ENCODE results near the gene HIPK3.
"Not testable (repeated sequence)": the region's sequence is repeated elsewhere in the genome, so short reads cannot be mapped to it uniquely, and the experiment has no call there.

Gene HIPK3

GRCh38 chr11:33366918-33367317, 109.7 kb downstream of the HIPK3 start:
- no peak for DNase-seq

DNA sequence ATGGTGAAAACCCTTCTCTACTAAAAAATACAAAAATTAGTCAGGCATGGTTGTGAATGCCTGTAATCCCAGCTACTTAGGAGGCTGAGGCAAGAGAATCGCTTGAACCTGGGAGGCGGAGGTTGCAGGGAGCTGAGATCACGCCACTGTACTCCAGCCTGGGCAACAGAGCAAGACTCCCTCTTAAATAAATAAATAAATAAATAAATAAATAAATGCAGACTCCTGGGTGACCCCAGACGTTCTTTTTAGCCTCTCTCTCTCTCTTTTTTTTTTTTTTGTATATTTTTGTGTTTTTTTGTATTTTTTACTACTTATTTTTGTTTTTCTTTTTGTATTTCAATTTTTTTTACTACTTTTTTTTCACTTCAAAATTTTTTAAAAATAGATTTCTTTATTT, 111.3 kb downstream of the HIPK3 start:
- not testable (repeated sequence) for DNase-seq

- no peak for DNase-seq
Observed at GRCh38 chr11:33368931-33369330, 111.8 kb downstream of the HIPK3 start.

DNA sequence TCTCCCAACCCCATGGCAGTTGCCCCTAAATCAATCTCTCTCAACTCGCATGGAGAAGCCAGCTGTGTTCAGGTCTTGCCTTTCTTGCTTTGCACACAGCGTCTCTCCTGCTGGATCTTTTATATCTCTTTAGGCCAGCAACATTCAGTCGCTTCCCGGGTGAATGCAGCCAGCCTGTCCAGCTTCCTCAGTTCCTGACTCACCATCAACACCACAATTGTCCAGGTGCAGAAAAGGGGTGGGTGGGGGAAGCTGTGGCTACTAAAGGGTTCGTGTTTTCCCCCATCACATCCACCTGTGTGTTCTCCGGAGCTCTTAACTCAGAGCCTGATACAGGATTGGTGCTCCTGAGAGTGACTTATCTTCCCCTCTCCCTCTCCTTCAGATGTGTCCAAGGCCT, 116.5 kb downstream of the HIPK3 start:
- no peak for DNase-seq

DNA sequence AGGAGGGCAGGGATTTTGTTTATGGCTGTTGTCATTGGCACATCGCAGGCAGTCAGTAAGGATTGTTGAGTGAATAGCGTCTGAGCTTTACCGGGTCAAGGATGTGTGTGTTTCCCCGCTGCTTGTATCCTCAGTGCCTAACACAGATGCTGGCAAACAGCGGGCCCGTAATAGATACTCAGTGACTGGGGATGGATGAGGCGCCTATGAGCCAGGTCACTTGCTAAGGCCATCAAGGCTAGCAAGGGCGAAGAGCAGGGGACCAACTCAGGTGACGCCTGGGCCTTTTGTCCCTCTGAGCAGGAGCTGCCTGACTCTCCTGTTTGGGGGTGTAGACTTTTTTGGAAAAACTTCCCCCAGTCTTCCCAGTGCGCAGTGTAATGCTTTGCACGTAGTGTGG, 118.1 kb downstream of the HIPK3 start:
- no peak for DNase-seq

- DNase-seq: peak; percentile 30
Observed at GRCh38 chr11:33375688-33376311, 118.6 kb downstream of the HIPK3 start, which contains the start of gene KIAA1549L. Gene KIAA1549L, plus strand, starts transcription at chr11:33376108.

DNA sequence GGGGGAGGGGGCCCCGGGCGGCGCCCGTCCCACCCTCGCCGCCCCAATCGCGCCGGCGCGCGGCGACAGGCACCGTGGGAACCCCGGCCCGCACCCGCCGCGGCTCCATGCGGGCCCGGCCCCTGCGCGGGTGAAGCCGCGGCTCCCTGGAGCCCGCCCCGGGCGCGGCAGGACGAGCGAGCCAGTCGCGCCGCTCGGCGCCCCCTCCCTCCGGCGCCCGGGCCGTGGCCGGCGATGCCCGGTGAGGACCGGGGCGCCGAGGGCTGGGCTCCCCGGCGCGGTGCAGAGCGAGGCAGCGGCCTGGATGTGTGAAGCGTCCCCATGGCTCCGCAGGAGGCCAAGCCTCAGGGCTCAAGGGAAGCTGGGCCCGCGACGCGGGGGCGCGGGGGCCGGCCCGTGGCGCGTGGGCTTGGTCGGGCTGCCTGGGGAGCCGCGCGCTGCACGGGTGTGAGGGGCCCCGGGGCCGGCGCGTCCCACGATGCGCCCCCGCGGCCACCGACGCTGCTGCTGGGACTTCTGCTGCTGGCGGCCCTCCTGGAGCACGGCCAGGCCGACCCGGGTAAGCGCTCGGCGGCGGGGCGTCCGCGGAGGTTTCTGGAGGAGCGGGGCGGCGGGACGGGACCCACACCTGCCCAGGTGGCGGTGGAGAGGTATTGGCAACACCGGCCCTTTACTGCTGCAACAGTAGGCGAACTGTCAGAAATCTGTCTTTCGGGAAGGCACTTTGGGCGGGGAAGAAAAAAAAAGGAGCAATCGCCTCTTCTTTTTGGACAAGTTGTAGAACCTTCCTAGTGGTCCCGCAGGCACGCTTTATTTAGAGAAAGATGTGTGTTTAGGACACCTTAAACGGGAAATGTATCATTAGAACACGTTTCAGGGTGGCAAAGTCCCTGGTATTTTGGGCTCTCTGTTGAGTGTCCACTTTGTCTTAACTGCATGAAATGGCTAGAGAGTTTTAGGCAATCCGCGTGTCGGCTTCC, 119.4 kb downstream of the HIPK3 start:
- no peak for DNase-seq

GRCh38 chr11:33377412-33378370, 120.5 kb downstream of the HIPK3 start:
- no peak for DNase-seq

- no peak for DNase-seq
Observed at GRCh38 chr11:33379947-33380346, 122.8 kb downstream of the HIPK3 start.

- no peak for DNase-seq
Observed at GRCh38 chr11:33383075-33383919, 126.1 kb downstream of the HIPK3 start.

DNA sequence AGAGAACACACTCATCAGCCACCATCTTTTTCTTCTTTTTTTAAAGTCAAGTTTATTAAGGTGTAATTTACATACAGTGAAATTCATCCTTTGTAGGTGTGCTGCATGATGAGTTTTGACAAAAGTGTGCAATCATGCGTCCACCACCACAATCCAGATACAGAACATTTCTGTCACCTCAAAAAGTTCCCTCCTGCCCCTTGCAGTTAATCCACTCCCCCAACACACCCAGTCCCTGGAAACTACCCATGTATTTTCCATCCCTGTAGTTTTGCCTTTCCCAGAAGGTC, 126.7 kb downstream of the HIPK3 start:
- DNase-seq: no peak

DNA sequence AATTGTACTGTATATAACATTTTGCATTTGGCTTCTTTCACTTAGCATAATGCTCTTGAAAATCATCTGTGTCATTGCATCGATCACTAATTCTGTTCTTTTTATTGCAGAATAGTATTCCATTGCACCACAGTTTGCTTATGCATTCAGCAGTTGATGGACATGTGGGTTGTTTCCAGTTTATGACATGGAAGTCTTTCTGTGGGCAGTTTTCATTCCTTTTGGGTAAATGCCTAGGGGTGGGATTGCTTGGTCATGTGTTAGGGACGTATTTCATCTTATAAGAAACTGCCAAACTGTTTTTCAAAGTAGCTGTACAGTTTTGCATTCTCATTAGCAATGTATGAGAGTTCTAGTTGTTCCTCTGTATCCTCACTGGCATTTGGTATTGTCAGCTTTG, 127.0 kb downstream of the HIPK3 start:
- DNase-seq: no peak

DNA sequence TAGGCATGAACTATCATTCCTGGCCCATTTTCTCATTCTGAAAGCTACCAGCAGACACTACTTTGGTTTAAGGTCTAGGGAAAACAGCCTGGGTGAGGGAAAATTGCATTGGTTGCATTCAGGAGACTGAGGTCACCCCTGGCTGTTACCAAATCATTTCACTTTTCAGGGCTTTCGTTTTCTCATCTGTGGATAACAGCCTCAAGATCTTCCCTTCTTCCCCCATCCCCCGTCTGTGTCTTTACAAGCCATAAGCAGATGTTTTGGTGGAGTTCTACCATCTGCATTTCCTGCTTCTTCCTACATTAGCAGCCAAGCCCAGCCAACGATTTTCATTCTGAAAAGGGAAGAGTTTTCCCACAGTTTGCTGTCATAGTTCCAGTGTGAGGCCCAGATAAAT, 130.4 kb downstream of the HIPK3 start:
- DNase-seq: no peak

DNA sequence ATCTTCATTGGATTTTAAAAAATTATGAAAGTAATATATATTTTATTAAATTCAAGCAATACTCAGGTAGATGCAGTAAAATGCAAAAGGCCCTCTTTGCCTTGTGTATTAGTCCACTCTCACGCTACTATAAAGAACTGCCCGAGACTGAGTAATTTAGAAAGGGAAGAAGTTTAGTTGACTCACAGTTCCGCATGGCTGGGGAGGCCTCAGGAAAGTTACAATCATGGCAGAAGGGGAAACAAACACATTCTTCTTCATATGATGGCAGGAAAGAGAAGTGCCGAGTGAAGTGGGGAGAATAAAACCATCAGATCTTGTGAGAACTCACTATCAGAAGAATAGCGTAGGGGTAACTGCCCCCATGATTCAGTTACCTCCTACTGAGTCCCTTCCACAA, 130.8 kb downstream of the HIPK3 start:
- no peak for DNase-seq

- DNase-seq: no peak
Observed at GRCh38 chr11:33388793-33389525, 131.8 kb downstream of the HIPK3 start.

- no peak for DNase-seq
Observed at GRCh38 chr11:33389635-33390034, 132.5 kb downstream of the HIPK3 start.

- DNase-seq: no peak
Observed at GRCh38 chr11:33390944-33391892, 134.0 kb downstream of the HIPK3 start.

GRCh38 chr11:33391893-33392251, 134.7 kb downstream of the HIPK3 start:
- DNase-seq: no peak

- no peak for DNase-seq
Observed at GRCh38 chr11:33394431-33395109, 137.4 kb downstream of the HIPK3 start.

GRCh38 chr11:33396361-33396760, 139.2 kb downstream of the HIPK3 start:
- no peak for DNase-seq
